ENCODE measurements around the gene CCDC178.

DNA sequence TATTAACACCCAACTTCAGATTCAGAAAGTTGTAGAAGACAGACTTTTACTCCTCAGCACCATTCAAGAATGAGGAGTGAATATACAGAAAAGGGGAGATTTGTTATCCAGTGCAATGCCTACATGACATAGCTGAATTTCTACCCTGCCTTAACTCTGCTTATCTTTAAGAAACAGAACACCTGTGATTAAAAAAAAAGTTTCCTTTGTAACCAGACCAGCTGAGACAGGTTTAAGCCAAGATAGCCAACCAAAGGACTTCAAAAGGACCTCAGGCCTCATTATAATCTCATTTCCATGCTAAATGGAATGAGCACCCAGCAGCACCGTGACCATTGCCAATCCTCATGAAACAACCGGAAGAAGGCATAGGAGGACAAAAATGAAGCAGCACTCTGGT is 122.9 kb downstream of the CCDC178 start:
- no peak for TF ChIP-seq POLR2AphosphoS5 (IDR thresholded peaks at IDR 0.05; ENCODE audit: borderline replicate concordance, low read depth, low read length)
- TF ChIP-seq EZH2 (IDR thresholded peaks at IDR 0.05), result no peak
- TF ChIP-seq FOXP2 (optimal IDR thresholded peaks at IDR 0.05; ENCODE audit: control extremely low read depth, extremely low read length, insufficient read depth), result no peak

Data from SK-N-MC (cell line).